Upper lobe of left lung (tissue), 4 donors: ENCODE results near the gene HERC2.

Experiments used
- CTCF ChIP-seq, 6 experiments: fragments of 450-650 bp in 4 of 6; fragments of 200-600 bp in 2 of 6; sonication (generic) in 2 of 6; IDR thresholded peaks; one replicate each; pipeline ENCODE4 v1.5.1; 2016 to 2019; ENCODE audit warnings: antibody characterized with exemption in 6 of 6
- EP300 ChIP-seq, 4 donors: sonication (generic); formaldehyde crosslinking; IDR thresholded peaks; one replicate each; pipeline ENCODE4 v1.5.1; 2017; ENCODE audit warnings: antibody characterized with exemption in 4 of 4, control low read depth in 2 of 4
- POLR2A ChIP-seq, 4 donors: fragments of 450-650 bp; IDR thresholded peaks; one replicate each; pipeline ENCODE4 v1.5.1; 2016 to 2017; ENCODE audit warnings: antibody characterized with exemption in 4 of 4, mild to moderate bottlenecking in 2 of 4
- POLR2AphosphoS5 ChIP-seq, 2 donors: sonication (generic); formaldehyde crosslinking; IDR thresholded peaks; one replicate each; pipeline ENCODE4 v1.5.1; 2017; ENCODE audit warnings: antibody characterized with exemption in 2 of 2

GRCh38 chr15:28169366-28169765 is 152.6 kb downstream of the HERC2 start:
- no peak for TF ChIP-seq CTCF (IDR thresholded peaks at IDR 0.05)
- no peak for TF ChIP-seq EP300 (IDR thresholded peaks at IDR 0.05)
- no peak for TF ChIP-seq POLR2A (IDR thresholded peaks at IDR 0.05)
- TF ChIP-seq POLR2AphosphoS5 (IDR thresholded peaks at IDR 0.05) = no peak
